ENCODE results near the gene LRP1.

Gene LRP1

GRCh38 chr12:57234571-57235016 lies 106.3 kb downstream of the LRP1 start:
- no peak for DNase-seq (ENCODE audit: low spot score)
- TF ChIP-seq, protein P1, sequence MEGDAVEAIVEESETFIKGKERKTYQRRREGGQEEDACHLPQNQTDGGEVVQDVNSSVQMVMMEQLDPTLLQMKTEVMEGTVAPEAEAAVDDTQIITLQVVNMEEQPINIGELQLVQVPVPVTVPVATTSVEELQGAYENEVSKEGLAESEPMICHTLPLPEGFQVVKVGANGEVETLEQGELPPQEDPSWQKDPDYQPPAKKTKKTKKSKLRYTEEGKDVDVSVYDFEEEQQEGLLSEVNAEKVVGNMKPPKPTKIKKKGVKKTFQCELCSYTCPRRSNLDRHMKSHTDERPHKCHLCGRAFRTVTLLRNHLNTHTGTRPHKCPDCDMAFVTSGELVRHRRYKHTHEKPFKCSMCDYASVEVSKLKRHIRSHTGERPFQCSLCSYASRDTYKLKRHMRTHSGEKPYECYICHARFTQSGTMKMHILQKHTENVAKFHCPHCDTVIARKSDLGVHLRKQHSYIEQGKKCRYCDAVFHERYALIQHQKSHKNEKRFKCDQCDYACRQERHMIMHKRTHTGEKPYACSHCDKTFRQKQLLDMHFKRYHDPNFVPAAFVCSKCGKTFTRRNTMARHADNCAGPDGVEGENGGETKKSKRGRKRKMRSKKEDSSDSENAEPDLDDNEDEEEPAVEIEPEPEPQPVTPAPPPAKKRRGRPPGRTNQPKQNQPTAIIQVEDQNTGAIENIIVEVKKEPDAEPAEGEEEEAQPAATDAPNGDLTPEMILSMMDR (IDR thresholded peaks at IDR 0.05), result no peak
- Histone ChIP-seq H3K4me3 (peak overlapping the region; percentile 55), H3K27ac (peak overlapping the region; percentile 58 to 87)

GRCh38 chr12:57235017-57235727 lies 106.9 kb downstream of the LRP1 start:
- TF ChIP-seq, protein P1 (IDR thresholded peaks at IDR 0.05), result no peak
- Histone ChIP-seq H3K27ac (peak overlapping the region; percentile 58 to 87), H3K4me3 (peak overlapping the region; percentile 55)
- peak; percentile 90 for DNase-seq (ENCODE audit: low spot score)

- Histone ChIP-seq H3K27ac (peak overlapping the region; percentile 58 to 87), H3K4me3 (peak overlapping the region; percentile 55)
- no peak for DNase-seq (ENCODE audit: low spot score)
- TF ChIP-seq, protein P1 (IDR thresholded peaks at IDR 0.05), result no peak
These were observed 107.4 kb downstream of the LRP1 start for GRCh38 chr12:57235728-57236131.

DNA sequence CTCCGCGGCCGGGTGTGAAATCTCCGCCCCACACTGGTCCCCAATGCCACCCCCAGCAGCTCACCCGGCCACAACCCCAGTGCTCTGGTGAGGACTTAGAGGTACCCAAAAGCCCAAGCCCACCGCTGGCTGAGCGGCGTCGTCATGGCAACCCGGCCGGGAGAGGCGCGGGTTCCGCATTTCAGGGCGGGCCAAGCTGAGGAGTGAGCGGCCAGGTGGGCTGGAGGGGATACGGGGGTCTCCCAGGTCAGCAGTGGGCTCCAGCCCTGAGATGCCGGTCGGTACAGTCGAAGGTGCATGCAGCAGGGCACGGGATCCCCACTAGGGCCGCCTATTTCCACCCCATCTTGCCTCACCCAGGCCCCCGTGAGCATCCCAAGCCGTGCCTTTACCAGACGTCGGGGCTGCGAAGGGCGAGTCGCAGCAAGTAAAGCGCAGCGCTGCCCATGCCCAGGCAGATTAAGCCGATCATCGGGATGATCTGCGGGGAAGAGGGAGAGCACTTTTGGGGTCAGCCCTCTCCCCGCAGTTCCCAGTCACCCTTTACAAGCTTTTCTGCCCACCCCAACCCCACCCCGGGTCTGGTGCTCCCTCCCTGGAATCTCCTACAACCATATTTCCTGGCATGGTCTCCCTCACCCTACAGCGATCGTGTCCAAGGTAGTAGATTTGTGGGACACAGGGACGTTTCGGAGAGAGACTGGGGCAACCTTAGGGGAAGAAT lies 108.1 kb downstream of the LRP1 start:
- H3K4me3 ChIP-seq, result peak overlapping the region; percentile 55
- DNase-seq (ENCODE audit: low spot score), result no peak
- TF ChIP-seq, protein P1 (IDR thresholded peaks at IDR 0.05), result no peak

GRCh38 chr12:57236925-57237595 lies 108.8 kb downstream of the LRP1 start:
- TF ChIP-seq, protein P1 (IDR thresholded peaks at IDR 0.05), result no peak
- peak overlapping the region; percentile 55 for H3K4me3 ChIP-seq
- DNase-seq (ENCODE audit: low spot score), result no peak
- peak overlapping the region in 1 of 2 donors; percentile 87 for H3K27ac ChIP-seq

More for the DNA sequence above, 108.1 kb downstream of the LRP1 start:
- peak overlapping the region; percentile 58 to 87 for H3K27ac ChIP-seq

DNA sequence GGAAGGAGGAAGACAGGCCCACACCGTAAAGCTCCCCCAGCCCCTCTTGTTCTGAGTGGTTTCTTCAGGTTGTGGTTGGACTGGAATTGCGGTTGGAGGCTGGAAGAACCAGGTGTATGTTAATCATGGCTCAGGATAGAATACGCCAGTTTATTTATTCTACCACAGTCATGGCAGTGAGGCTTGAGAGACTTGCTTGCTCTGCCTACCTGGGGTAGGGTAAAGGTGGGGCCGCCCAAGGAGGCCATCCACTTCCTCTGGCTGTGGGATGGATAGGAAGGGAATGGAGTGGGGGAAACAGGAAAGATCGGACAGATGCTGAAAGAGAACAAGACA lies 109.3 kb downstream of the LRP1 start:
- TF ChIP-seq, protein P1 (IDR thresholded peaks at IDR 0.05), result no peak
- Histone ChIP-seq H3K4me3 (peak overlapping the region; percentile 68), H3K27ac (peak overlapping the region in 1 of 2 donors; percentile 87)
- no peak for DNase-seq (ENCODE audit: low spot score)

All from coronary artery (tissue), 2 donors.